SK-N-SH (cell line): ENCODE measurements around the gene MLEC. TPM values are rescaled to one million over a fixed set of nuclear protein-coding genes. Genes with fewer than 3 reads are reported as not detected.

Experiments
- CTCF ChIA-PET: fragments of 300-600, 350-600 bp; formaldehyde crosslinking; extraction: SDS; loops from one replicate; lab custom pipeline; 2021; lab: Yijun Ruan, JAX
- POLR2A ChIA-PET: fragments of 350-600 bp; sonication (Branson Sonifier 250); formaldehyde crosslinking; extraction: SDS; loops from one replicate; lab custom pipeline; 2020; ENCODE audit warnings: antibody characterized with exemption, inconsistent platforms; lab: Yijun Ruan, JAX
- DNase-seq: peaks from one replicate; pipeline ENCODE4 v3.0.0; 2012
- H2AFZ ChIP-seq: fragments of 200-600 bp; sonication (generic); 2 replicates; pipeline ENCODE4 v1.8.1; 2016; ENCODE audit warnings: antibody characterized with exemption, mild to moderate bottlenecking, low read depth
- H3F3A ChIP-seq: fragments of 200-600 bp; sonication (generic); replicated peaks from 2 replicates; pipeline ENCODE3; 2016; ENCODE audit warnings: antibody characterized with exemption, mild to moderate bottlenecking; ENCODE audit not compliant: insufficient read depth
- H3K27ac ChIP-seq, 2 experiments: fragments of 200-500 bp in 1 of 2; fragments of 200-600 bp in 1 of 2; sonication (Bioruptor generic) in 1 of 2; sonication (generic), shearing (Covaris generic) in 1 of 2; 2 replicates each; pipeline versions ENCODE4 v1.5.1 to v1.6.1; 2014 to 2016; ENCODE audit warnings: low read depth in 2 of 2, inconsistent platforms in 1 of 2, low read length in 1 of 2, mild to moderate bottlenecking in 1 of 2, mixed read lengths in 1 of 2
- H3K27me3 ChIP-seq: fragments of 200-600 bp; sonication (generic), shearing (Covaris generic); 2 replicates; pipeline ENCODE4 v1.6.1; 2016; ENCODE audit warnings: mixed run types; ENCODE audit not compliant: insufficient read depth
- H3K36me3 ChIP-seq, 2 experiments: fragments of 200-500 bp in 1 of 2; fragments of 200-600 bp in 1 of 2; sonication (Bioruptor generic) in 1 of 2; sonication (generic) in 1 of 2; replicated peaks in 1 of 2; 2 replicates each; pipeline versions ENCODE3 to v1.5.1; 2014 to 2016; ENCODE audit warnings: low read length in 1 of 2, mild to moderate bottlenecking in 1 of 2; ENCODE audit not compliant: insufficient read depth in 2 of 2, control insufficient read depth in 1 of 2
- H3K4me1 ChIP-seq, 2 experiments: fragments of 200-500 bp in 1 of 2; fragments of 200-600 bp in 1 of 2; sonication (Bioruptor generic) in 1 of 2; sonication (generic), shearing (Covaris generic) in 1 of 2; 2 replicates each; pipeline versions ENCODE4 v1.5.1 to v1.6.1; 2014 to 2016; ENCODE audit warnings: low read depth in 1 of 2, low read length in 1 of 2, mixed run types in 1 of 2; ENCODE audit not compliant: insufficient read depth in 2 of 2, control insufficient read depth in 1 of 2
- H3K4me2 ChIP-seq: fragments of 200-600 bp; sonication (generic), shearing (Covaris generic); 2 replicates; pipeline ENCODE4 v1.6.1; 2017; ENCODE audit warnings: mixed run types
- H3K4me3 ChIP-seq, 2 experiments: fragments of 200-500 bp in 1 of 2; fragments of 200-600 bp in 1 of 2; sonication (Bioruptor generic) in 1 of 2; sonication (generic), shearing (Covaris generic) in 1 of 2; 2 replicates each; pipeline versions ENCODE4 v1.5.1 to v1.8.1; 2014 to 2016; ENCODE audit warnings: low read depth in 2 of 2, inconsistent platforms in 1 of 2, low read length in 1 of 2, mild to moderate bottlenecking in 1 of 2, mixed read lengths in 1 of 2, moderate library complexity in 1 of 2
- H3K79me2 ChIP-seq: fragments of 200-600 bp; sonication (generic); 2 replicates; pipeline ENCODE4 v1.8.1; 2017; ENCODE audit warnings: mild to moderate bottlenecking; ENCODE audit not compliant: insufficient read depth
- H3K9ac ChIP-seq: fragments of 200-600 bp; sonication (generic); 2 replicates; pipeline ENCODE4 v1.6.1; 2017; ENCODE audit warnings: mixed run types
- H3K9me2 ChIP-seq: fragments of 200-600 bp; sonication (generic); 2 replicates; pipeline ENCODE4 v1.6.1; 2017; ENCODE audit warnings: mixed run types
- H3K9me3 ChIP-seq: fragments of 200-600 bp; sonication (generic); 2 replicates; pipeline ENCODE4 v1.6.1; 2017; ENCODE audit warnings: mixed run types, mild to moderate bottlenecking, moderate library complexity
- H4K20me1 ChIP-seq: fragments of 200-600 bp; sonication (generic); 2 replicates; pipeline ENCODE4 v1.6.1; 2017; ENCODE audit warnings: mild to moderate bottlenecking, mixed run types; ENCODE audit not compliant: insufficient read depth
- CHD2 ChIP-seq: fragments of 150-350 bp; IDR thresholded peaks from 2 replicates; pipeline ENCODE4 v1.6.1; 2018; ENCODE audit warnings: low read length; ENCODE audit not compliant: partially characterized antibody
- EP300 ChIP-seq, 2 experiments: IDR thresholded peaks; 2 replicates each; pipeline versions ENCODE4 v1.4.0 to v1.6.1; 2012; ENCODE audit warnings: borderline replicate concordance in 1 of 2, low read depth in 1 of 2, low read length in 1 of 2
- GABPA ChIP-seq: IDR thresholded peaks from 2 replicates; pipeline ENCODE4 v1.4.0; 2012; ENCODE audit warnings: low read depth, mild to moderate bottlenecking
- GATA2 ChIP-seq: sonication (generic); formaldehyde crosslinking; IDR thresholded peaks from 2 replicates; pipeline ENCODE4 v1.5.0; 2020; ENCODE audit warnings: mild to moderate bottlenecking, missing genetic modification reagents
- MXI1 ChIP-seq: IDR thresholded peaks from 2 replicates; pipeline ENCODE4 v1.6.1; 2012; ENCODE audit warnings: mild to moderate bottlenecking, low read depth, low read length, improper control_type of control experiment
- NFIC ChIP-seq: IDR thresholded peaks from 2 replicates; pipeline ENCODE4 v1.4.0; 2012; ENCODE audit warnings: borderline replicate concordance
- RAD21 ChIP-seq: IDR thresholded peaks from 2 replicates; pipeline ENCODE4 v1.6.1; 2012; ENCODE audit warnings: mild to moderate bottlenecking, low read length
- RCOR1 ChIP-seq: fragments of 150-350 bp; IDR thresholded peaks from 2 replicates; pipeline ENCODE4 v1.6.1; 2017; ENCODE audit warnings: antibody characterized with exemption, low read length
- RFX5 ChIP-seq: IDR thresholded peaks from 2 replicates; pipeline ENCODE4 v1.6.1; 2012; ENCODE audit warnings: mild to moderate bottlenecking, improper control_type of control experiment, low read length
- RXRA ChIP-seq: IDR thresholded peaks from 2 replicates; pipeline ENCODE4 v1.4.0; 2012; ENCODE audit warnings: low read depth, mild to moderate bottlenecking, borderline replicate concordance
- SIN3A ChIP-seq: IDR thresholded peaks from 2 replicates; pipeline ENCODE4 v1.6.1; 2012; ENCODE audit warnings: low read depth, mild to moderate bottlenecking, low read length, moderate library complexity, borderline replicate concordance
- TAF1 ChIP-seq: IDR thresholded peaks from 2 replicates; pipeline ENCODE4 v1.6.1; 2012; ENCODE audit warnings: low read depth, mild to moderate bottlenecking, low read length, moderate library complexity, borderline replicate concordance
- TCF12 ChIP-seq: IDR thresholded peaks from 2 replicates; pipeline ENCODE4 v1.4.0; 2012
- TEAD4 ChIP-seq: IDR thresholded peaks from 2 replicates; pipeline ENCODE4 v1.4.0; 2012; ENCODE audit warnings: mild to moderate bottlenecking, borderline replicate concordance; ENCODE audit not compliant: insufficient read depth
- WGBS: methylation state at CpG from one replicate; pipeline ENCODE4 v1.1.6; 2017; ENCODE audit warnings: low lambda C conversion rate; 5-methylcytosine and 5-hydroxymethylcytosine counted together
- polyA plus RNA-seq, 3 experiments: library from polyadenylated mRNA; depleted of rRNA; stranded (reverse); fragments of >200 nt; gene quantifications; 2 replicates each; pipeline ENCODE4 v1.2.3, GENCODE V29; 2012
- TF ChIP-seq, protein P1 (sequence below): fragments of 150-350 bp; IDR thresholded peaks from 2 replicates; pipeline ENCODE4 v1.6.1; 2016; ENCODE audit warnings: mild to moderate bottlenecking, low read depth, low read length
- TF ChIP-seq, protein P2 (sequence below): IDR thresholded peaks from 2 replicates; pipeline ENCODE4 v1.4.0; 2012; ENCODE audit warnings: low read depth
- TF ChIP-seq, protein P3 (sequence below): IDR thresholded peaks from 2 replicates; pipeline ENCODE4; 2012
- TF ChIP-seq, protein P4 (sequence below): fragments of 150-350 bp; IDR thresholded peaks from 2 replicates; pipeline ENCODE4 v1.6.1; 2017; ENCODE audit warnings: antibody characterized with exemption, low read length, low read depth, borderline replicate concordance
- TF ChIP-seq, protein P5 (sequence below): IDR thresholded peaks from 2 replicates; pipeline ENCODE4 v1.4.0; 2012; ENCODE audit warnings: low read depth, borderline replicate concordance

MLEC gene
- polyA plus RNA-seq, 1 of the 3 experiments (the other 2 are of a cell fraction): 23.4 TPM

DNA sequence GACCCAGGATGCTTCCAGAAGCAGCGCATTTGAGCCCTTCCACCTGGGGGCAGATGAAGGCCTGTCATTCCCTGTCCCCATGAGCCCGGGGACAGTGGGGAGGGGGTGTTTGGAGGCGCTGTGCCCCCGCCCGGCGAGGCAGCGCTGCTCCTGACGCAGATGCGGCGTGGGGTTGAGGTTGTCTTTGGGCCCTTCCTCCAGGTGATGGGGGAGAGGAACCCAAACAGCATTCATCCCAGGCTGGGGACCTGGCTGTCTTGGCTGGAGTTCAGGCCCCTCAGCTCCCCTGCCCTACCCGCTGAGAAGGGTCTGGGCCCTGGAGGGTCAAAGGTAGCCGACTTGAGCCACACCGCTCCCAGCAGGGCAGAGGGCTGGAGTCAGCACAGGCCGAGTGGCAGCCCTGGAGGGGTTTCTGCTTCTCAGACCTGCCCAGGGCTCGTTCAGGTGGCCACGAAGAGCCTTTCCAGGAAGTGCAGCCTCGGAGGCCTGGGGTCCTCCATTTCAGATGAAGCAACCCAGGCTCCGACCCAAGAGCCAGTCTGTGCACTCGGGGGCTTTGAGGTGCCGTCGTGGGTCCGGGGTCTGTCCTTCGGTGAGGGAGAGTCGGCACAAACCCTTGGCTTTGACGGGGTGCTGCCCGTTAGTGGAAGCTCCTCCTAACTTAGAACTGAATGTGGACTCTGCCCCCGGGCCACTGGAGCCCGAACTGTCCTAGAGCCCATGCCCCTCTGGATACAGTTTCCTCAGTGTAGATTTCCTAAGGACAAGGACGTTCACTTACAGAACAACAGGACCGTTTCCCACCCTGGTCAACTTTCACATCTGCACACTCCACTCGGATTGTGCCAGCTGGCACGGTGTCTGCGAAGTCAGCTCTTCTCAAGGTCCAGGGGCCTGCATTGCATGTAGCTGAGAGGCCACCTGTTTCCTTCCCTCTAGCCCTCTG, 54.8 kb downstream of the MLEC start:
- H3K27me3 ChIP-seq: no peaks in the 10 kb centered on the region
- H3K4me2 ChIP-seq: no peak overlapping the region

DNA sequence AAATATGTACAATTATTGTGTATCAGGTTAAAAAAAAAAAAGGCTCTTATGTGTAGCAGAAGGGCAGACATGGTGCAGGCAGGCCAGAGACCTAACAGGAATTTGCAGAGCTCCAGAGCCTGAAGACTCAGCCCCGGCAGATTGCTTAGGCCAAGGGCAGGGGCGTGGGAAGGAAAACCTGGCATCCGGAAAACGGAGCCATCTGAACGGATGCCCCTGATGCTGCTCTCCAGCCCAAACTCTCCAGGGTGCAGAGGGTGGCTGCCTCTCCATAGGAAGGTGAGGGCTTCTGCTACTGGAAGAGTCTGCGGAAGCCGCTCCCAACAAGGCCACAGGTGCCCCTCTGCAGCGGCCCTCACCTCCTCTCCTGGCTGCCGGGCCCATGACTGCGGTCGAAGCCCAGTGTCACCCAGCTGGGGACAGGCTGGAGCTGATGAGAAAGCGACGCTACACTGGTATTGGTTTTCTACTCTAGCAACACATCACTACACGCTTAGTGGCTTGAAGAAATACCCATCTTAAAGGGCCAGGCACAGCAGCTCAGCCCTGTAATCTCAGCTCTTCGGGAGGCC, 58.1 kb downstream of the MLEC start:
- no peak overlapping the region for H3K4me2 ChIP-seq
- H3F3A ChIP-seq: no peaks in the 10 kb centered on the region
- no peak overlapping the region for H3K4me3 ChIP-seq
- H3K36me3 ChIP-seq: no peaks in the 10 kb centered on the region
- WGBS: 82% methylated on average over 12 of the region's 15 CpGs
- no peak for DNase-seq
- H3K27ac ChIP-seq: no peak overlapping the region
- no peak overlapping the region for H3K9ac ChIP-seq
- no peak overlapping the region for H2AFZ ChIP-seq
- TF ChIP-seq GABPA (no peak), TCF12 (no peak), TEAD4 (no peak), RFX5 (no peak), RCOR1 (no peak), CHD2 (no peak), RXRA (no peak), NFIC (no peak), MXI1 (no peak), RAD21 (no peak), TAF1 (no peak), SIN3A (no peak), EP300 (IDR thresholded peaks at IDR 0.05; ENCODE audit: borderline replicate concordance in 1 of 2, low read depth in 1 of 2, low read length in 1 of 2) (no peak), GATA2 (no peak)
- TF ChIP-seq, protein P1, sequence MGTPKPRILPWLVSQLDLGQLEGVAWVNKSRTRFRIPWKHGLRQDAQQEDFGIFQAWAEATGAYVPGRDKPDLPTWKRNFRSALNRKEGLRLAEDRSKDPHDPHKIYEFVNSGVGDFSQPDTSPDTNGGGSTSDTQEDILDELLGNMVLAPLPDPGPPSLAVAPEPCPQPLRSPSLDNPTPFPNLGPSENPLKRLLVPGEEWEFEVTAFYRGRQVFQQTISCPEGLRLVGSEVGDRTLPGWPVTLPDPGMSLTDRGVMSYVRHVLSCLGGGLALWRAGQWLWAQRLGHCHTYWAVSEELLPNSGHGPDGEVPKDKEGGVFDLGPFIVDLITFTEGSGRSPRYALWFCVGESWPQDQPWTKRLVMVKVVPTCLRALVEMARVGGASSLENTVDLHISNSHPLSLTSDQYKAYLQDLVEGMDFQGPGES: no peak
- TF ChIP-seq, protein P2, sequence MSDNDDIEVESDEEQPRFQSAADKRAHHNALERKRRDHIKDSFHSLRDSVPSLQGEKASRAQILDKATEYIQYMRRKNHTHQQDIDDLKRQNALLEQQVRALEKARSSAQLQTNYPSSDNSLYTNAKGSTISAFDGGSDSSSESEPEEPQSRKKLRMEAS: no peak
- TF ChIP-seq, protein P3, sequence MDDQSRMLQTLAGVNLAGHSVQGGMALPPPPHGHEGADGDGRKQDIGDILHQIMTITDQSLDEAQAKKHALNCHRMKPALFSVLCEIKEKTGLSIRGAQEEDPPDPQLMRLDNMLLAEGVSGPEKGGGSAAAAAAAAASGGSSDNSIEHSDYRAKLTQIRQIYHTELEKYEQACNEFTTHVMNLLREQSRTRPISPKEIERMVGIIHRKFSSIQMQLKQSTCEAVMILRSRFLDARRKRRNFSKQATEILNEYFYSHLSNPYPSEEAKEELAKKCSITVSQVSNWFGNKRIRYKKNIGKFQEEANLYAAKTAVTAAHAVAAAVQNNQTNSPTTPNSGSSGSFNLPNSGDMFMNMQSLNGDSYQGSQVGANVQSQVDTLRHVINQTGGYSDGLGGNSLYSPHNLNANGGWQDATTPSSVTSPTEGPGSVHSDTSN: no peak
- TF ChIP-seq, protein P4, sequence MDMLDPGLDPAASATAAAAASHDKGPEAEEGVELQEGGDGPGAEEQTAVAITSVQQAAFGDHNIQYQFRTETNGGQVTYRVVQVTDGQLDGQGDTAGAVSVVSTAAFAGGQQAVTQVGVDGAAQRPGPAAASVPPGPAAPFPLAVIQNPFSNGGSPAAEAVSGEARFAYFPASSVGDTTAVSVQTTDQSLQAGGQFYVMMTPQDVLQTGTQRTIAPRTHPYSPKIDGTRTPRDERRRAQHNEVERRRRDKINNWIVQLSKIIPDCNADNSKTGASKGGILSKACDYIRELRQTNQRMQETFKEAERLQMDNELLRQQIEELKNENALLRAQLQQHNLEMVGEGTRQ: no peak
- TF ChIP-seq, protein P5, sequence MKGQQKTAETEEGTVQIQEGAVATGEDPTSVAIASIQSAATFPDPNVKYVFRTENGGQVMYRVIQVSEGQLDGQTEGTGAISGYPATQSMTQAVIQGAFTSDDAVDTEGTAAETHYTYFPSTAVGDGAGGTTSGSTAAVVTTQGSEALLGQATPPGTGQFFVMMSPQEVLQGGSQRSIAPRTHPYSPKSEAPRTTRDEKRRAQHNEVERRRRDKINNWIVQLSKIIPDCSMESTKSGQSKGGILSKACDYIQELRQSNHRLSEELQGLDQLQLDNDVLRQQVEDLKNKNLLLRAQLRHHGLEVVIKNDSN: no peak
- no peaks in the 10 kb centered on the region for H3K79me2 ChIP-seq
- H3K9me3 ChIP-seq: no peaks in the 10 kb centered on the region
- no peaks in the 10 kb centered on the region for H4K20me1 ChIP-seq
- no peaks in the 10 kb centered on the region for H3K9me2 ChIP-seq
- ChIA-PET CTCF (no interaction called here), POLR2A (interaction anchor here (0.6 kb wide), 1 partner anchor 10 kb away, joined by 8 read pairs; no protein-coding TSS in a partner anchor)
- peaks cover 0 to 2% of the 10 kb centered on the region in 2 experiments; a peak in 1 of 4 replicates for H3K4me1 ChIP-seq
- H3K27me3 ChIP-seq: no peaks in the 10 kb centered on the region

More for the DNA sequence above, 54.8 kb downstream of the MLEC start:
- no peak overlapping the region for H2AFZ ChIP-seq
- no peak overlapping the region for H3K4me3 ChIP-seq
- TF ChIP-seq, protein P4: no peak
- no peaks in the 10 kb centered on the region for H3K9me3 ChIP-seq
- H3K9ac ChIP-seq: no peak overlapping the region
- POLR2A ChIA-PET: no interaction called here
- H3K4me1 ChIP-seq: no peaks in the 10 kb centered on the region
- H3K79me2 ChIP-seq: no peaks in the 10 kb centered on the region
- no peak for DNase-seq
- H3K9me2 ChIP-seq: no peaks in the 10 kb centered on the region
- no peaks in the 10 kb centered on the region for H4K20me1 ChIP-seq
- no peak overlapping the region for H3K27ac ChIP-seq
- no peaks in the 10 kb centered on the region for H3F3A ChIP-seq
- H3K36me3 ChIP-seq: no peaks in the 10 kb centered on the region
- CTCF ChIA-PET: interaction anchor here (0.8 kb wide), 1 partner anchor 230 kb away, joined by 3 read pairs; no protein-coding TSS in a partner anchor
- 87% methylated on average over 16 of the region's 33 CpGs for WGBS
